Mesothelial cell of epicardium (in vitro differentiated cells): ENCODE results near the gene NEUROG3. TPM values are rescaled to one million over a fixed set of nuclear protein-coding genes. Genes with fewer than 3 reads are reported as not detected.

Experiments used
- DNase-seq, 2 experiments: peaks; one replicate each; pipeline ENCODE4 v3.0.0; 2021; ENCODE audit warnings: low spot score in 2 of 2; ENCODE audit not compliant: unreplicated experiment in 2 of 2
- H3K27ac Mint-ChIP-seq: 2 replicates; pipeline ENCODE4 v1.8.0; 2021; ENCODE audit warnings: mixed read lengths
- H3K27me3 Mint-ChIP-seq: 2 replicates; pipeline ENCODE4 v1.8.0; 2021; ENCODE audit warnings: low read depth, mixed read lengths
- H3K36me3 Mint-ChIP-seq: 2 replicates; pipeline ENCODE4 v1.8.0; 2021; ENCODE audit warnings: mixed read lengths
- H3K4me1 Mint-ChIP-seq: 2 replicates; pipeline ENCODE4 v1.8.0; 2021; ENCODE audit warnings: mixed read lengths
- H3K4me3 Mint-ChIP-seq: 2 replicates; pipeline ENCODE4 v1.8.0; 2021; ENCODE audit warnings: mild to moderate bottlenecking, moderate library complexity, mixed read lengths
- H3K9me3 Mint-ChIP-seq: 2 replicates; pipeline ENCODE4 v1.8.0; 2021; ENCODE audit warnings: mixed read lengths
- CTCF ChIP-seq: fragments of 200-600 bp; sonication (generic); IDR thresholded peaks from one replicate; pipeline ENCODE4 v1.5.0; 2021; ENCODE audit warnings: antibody characterized with exemption; ENCODE audit not compliant: unreplicated experiment
- total RNA-seq: library from RNA; stranded (reverse); gene quantifications from 3 replicates; pipeline ENCODE4 v1.2.1, GENCODE V29; 2021

NEUROG3 gene
- total RNA-seq, 1 donor from 2014 or later, result not detected

GRCh38 chr10:69614130-69614529, 40.9 kb upstream of the NEUROG3 start:
- Mint-ChIP-seq H3K4me3 (no peak overlapping the region), H3K27me3 (peaks cover 64% of the 10 kb centered on the region), H3K27ac (no peak overlapping the region), H3K36me3 (no peaks in the 10 kb centered on the region), H3K9me3 (peaks cover 14% of the 10 kb centered on the region), H3K4me1 (no peaks in the 10 kb centered on the region)
- no peak for TF ChIP-seq CTCF
- DNase-seq, result no peak

GRCh38 chr10:69612760-69613159, 39.5 kb upstream of the NEUROG3 start:
- Mint-ChIP-seq H3K9me3 (peaks cover 21% of the 10 kb centered on the region), H3K4me1 (no peaks in the 10 kb centered on the region), H3K36me3 (no peaks in the 10 kb centered on the region), H3K27me3 (peaks cover 56% of the 10 kb centered on the region), H3K4me3 (no peak overlapping the region), H3K27ac (no peak overlapping the region)
- no peak for TF ChIP-seq CTCF
- DNase-seq, result no peak

GRCh38 chr10:69609077-69609476, 35.9 kb upstream of the NEUROG3 start:
- no peak for TF ChIP-seq CTCF
- DNase-seq, result no peak
- H3K27me3 Mint-ChIP-seq, result peaks cover 51% of the 10 kb centered on the region
- peaks cover 21% of the 10 kb centered on the region for H3K9me3 Mint-ChIP-seq
- no peak overlapping the region for H3K27ac Mint-ChIP-seq
- H3K4me3 Mint-ChIP-seq, result no peak overlapping the region
- H3K36me3 Mint-ChIP-seq, result no peaks in the 10 kb centered on the region
- no peaks in the 10 kb centered on the region for H3K4me1 Mint-ChIP-seq

GRCh38 chr10:69600761-69601330, 27.6 kb upstream of the NEUROG3 start:
- Mint-ChIP-seq H3K36me3 (no peaks in the 10 kb centered on the region), H3K9me3 (no peaks in the 10 kb centered on the region), H3K27me3 (peaks cover 75% of the 10 kb centered on the region), H3K4me3 (no peak overlapping the region), H3K27ac (no peak overlapping the region), H3K4me1 (no peaks in the 10 kb centered on the region)
- TF ChIP-seq CTCF, result no peak
- DNase-seq, result no peak

- Mint-ChIP-seq H3K9me3 (no peaks in the 10 kb centered on the region), H3K36me3 (no peaks in the 10 kb centered on the region), H3K4me1 (no peaks in the 10 kb centered on the region), H3K27me3 (peaks cover 33% of the 10 kb centered on the region), H3K4me3 (no peak overlapping the region), H3K27ac (no peak overlapping the region)
- TF ChIP-seq CTCF, result no peak
- DNase-seq, result no peak
Observed at GRCh38 chr10:69588358-69588757, 15.1 kb upstream of the NEUROG3 start.

GRCh38 chr10:69584624-69585023, 11.4 kb upstream of the NEUROG3 start:
- Mint-ChIP-seq H3K4me3 (no peak overlapping the region), H3K27me3 (peaks cover 57% of the 10 kb centered on the region), H3K4me1 (no peaks in the 10 kb centered on the region), H3K27ac (no peak overlapping the region), H3K9me3 (no peaks in the 10 kb centered on the region), H3K36me3 (no peaks in the 10 kb centered on the region)
- no peak for TF ChIP-seq CTCF
- DNase-seq, result no peak
